Endothelial cell (in vitro differentiated cells): Measurements from ENCODE around the gene TRIM41. TPM values are rescaled to one million over a fixed set of nuclear protein-coding genes. Genes with fewer than 3 reads are reported as not detected.

Experiments
- DNase-seq: peaks from one replicate; pipeline ENCODE4 v3.0.0; 2021; ENCODE audit warnings: low spot score
- H3K27ac Mint-ChIP-seq: one replicate; pipeline ENCODE4 v1.8.0; 2021; ENCODE audit warnings: mixed read lengths, inconsistent platforms; ENCODE audit not compliant: unreplicated experiment
- H3K27me3 Mint-ChIP-seq: one replicate; pipeline ENCODE4 v1.8.0; 2021; ENCODE audit warnings: mild to moderate bottlenecking, moderate library complexity, mixed read lengths, inconsistent platforms; ENCODE audit not compliant: unreplicated experiment
- H3K36me3 Mint-ChIP-seq: one replicate; pipeline ENCODE4 v1.8.0; 2021; ENCODE audit warnings: mild to moderate bottlenecking, low read depth, mixed read lengths, inconsistent platforms; ENCODE audit not compliant: unreplicated experiment
- H3K4me1 Mint-ChIP-seq: one replicate; pipeline ENCODE4 v1.8.0; 2021; ENCODE audit warnings: mild to moderate bottlenecking, mixed read lengths, inconsistent platforms; ENCODE audit not compliant: unreplicated experiment
- H3K4me3 Mint-ChIP-seq: one replicate; pipeline ENCODE4 v1.8.0; 2021; ENCODE audit warnings: mild to moderate bottlenecking, mixed read lengths, inconsistent platforms; ENCODE audit not compliant: unreplicated experiment
- H3K9me3 Mint-ChIP-seq: one replicate; pipeline ENCODE4 v1.8.0; 2021; ENCODE audit warnings: mixed read lengths, inconsistent platforms; ENCODE audit not compliant: unreplicated experiment
- total RNA-seq: library from RNA; stranded (reverse); fragmentation: NEBNext Ultra II Directional; extraction: Animal tissue kit (Norgen Biotek cat#: 25700); gene quantifications from one replicate; pipeline ENCODE4 v1.2.1, GENCODE V29; 2021; ENCODE audit not compliant: unreplicated experiment
- TF ChIP-seq, protein P1 (sequence below): fragments of 200-600 bp; sonication (generic); IDR thresholded peaks from one replicate; pipeline ENCODE4 v1.5.0; 2021; ENCODE audit warnings: antibody characterized with exemption; ENCODE audit not compliant: unreplicated experiment

TRIM41 gene
- total RNA-seq, 1 donor from 2014 or later = 21.8 TPM

DNA sequence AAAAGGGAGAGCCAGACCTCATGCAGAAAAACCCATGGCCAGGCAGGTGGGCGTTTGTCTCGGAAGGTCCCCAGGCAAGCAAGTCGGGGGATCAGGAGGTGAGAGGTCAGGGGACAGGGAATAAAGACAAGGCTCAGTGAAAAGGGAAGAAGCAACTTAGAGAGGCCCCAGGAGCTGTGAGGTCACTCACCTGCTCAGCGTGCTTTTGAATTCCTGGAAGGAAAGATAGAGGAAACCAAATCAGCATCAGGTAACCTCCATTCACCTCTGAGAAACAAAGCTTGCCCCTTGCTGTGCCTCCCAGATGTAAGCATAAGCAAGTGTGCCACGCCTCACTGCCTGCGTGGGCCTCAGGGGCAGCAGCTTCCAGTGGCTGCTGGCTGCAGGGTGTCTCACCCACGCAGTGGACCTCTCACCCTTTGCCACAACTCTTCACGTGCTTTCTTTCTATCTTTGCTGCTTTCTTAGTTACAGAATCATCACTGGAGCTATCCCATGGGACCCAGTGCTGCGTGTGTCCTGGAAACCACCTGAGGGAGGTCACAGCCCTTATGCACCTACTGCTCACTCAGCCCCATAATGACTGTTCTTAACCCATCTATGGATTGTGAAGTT, 24.1 kb upstream of the TRIM41 start:
- H3K4me3 Mint-ChIP-seq = no peak overlapping the region
- DNase-seq = no peak
- TF ChIP-seq, protein P1, sequence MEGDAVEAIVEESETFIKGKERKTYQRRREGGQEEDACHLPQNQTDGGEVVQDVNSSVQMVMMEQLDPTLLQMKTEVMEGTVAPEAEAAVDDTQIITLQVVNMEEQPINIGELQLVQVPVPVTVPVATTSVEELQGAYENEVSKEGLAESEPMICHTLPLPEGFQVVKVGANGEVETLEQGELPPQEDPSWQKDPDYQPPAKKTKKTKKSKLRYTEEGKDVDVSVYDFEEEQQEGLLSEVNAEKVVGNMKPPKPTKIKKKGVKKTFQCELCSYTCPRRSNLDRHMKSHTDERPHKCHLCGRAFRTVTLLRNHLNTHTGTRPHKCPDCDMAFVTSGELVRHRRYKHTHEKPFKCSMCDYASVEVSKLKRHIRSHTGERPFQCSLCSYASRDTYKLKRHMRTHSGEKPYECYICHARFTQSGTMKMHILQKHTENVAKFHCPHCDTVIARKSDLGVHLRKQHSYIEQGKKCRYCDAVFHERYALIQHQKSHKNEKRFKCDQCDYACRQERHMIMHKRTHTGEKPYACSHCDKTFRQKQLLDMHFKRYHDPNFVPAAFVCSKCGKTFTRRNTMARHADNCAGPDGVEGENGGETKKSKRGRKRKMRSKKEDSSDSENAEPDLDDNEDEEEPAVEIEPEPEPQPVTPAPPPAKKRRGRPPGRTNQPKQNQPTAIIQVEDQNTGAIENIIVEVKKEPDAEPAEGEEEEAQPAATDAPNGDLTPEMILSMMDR = no peak
- H3K27me3 Mint-ChIP-seq = peaks cover 22% of the 10 kb centered on the region
- H3K36me3 Mint-ChIP-seq = peaks cover 3% of the 10 kb centered on the region
- H3K4me1 Mint-ChIP-seq = peaks cover 9% of the 10 kb centered on the region
- no peak overlapping the region for H3K27ac Mint-ChIP-seq
- no peaks in the 10 kb centered on the region for H3K9me3 Mint-ChIP-seq

DNA sequence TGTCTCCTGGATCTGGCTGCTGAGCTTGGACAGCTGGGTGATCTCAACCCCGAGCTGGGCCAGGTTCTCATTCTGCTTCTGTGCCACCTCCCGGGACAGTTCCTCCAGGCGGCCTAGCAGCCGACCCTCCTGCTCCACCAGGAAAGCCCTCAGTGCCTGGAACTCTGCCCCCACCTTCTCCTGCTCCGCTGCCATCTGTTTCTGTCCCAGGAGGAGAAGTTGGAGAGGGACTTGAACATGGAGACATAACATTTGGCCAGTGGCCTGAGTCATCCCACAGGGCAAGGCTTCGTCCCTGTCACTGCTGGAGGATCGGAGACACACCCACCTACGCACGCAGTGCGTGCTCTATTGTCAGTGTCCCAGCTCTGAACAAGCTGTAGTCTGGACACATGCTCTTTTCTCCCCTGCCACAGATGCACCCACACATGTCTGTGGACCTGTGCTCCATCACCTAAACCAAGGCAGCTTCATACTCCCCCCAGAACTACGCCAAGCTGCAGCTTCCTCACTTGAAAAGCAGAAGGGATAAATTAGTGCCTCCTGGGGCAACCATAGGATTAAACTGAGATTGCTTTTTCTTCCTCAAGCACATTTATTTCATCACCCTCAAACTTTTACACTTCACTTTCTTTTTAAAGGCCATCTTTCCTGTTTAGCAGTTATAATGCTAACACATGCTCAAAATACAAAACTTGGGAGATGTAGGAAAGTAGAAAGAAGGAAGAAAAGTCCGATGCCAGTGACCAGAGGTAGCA, 23.0 kb upstream of the TRIM41 start:
- Mint-ChIP-seq H3K27me3 (peaks cover 21% of the 10 kb centered on the region), H3K36me3 (peaks cover 3% of the 10 kb centered on the region), H3K4me3 (no peak overlapping the region), H3K9me3 (no peaks in the 10 kb centered on the region), H3K4me1 (peaks cover 9% of the 10 kb centered on the region), H3K27ac (no peak overlapping the region)
- no peak for DNase-seq
- TF ChIP-seq, protein P1 = no peak

DNA sequence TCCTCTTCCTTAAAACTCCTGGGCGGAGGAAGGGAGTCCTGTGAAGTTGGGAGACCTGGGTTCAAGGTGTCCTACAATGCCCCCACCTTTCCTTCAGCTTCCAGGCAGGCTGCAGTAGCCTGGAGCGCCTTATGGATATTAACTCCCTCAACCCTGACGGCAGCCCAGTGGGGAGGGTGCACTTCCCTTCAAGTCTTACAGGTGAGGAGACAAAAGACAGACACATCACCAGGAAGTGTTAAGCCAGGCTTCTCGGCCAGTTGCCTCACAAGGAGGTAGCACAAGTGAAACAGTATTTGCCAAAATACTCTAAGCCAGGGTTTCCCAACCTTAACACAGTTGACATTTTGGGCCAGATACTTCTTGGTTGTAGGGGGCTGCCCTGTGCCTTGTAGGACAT, 22.3 kb upstream of the TRIM41 start:
- Mint-ChIP-seq H3K4me1 (peaks cover 13% of the 10 kb centered on the region), H3K4me3 (no peak overlapping the region), H3K27me3 (peaks cover 25% of the 10 kb centered on the region), H3K36me3 (peaks cover 5% of the 10 kb centered on the region), H3K9me3 (no peaks in the 10 kb centered on the region), H3K27ac (no peak overlapping the region)
- DNase-seq = no peak
- TF ChIP-seq, protein P1 = no peak

DNA sequence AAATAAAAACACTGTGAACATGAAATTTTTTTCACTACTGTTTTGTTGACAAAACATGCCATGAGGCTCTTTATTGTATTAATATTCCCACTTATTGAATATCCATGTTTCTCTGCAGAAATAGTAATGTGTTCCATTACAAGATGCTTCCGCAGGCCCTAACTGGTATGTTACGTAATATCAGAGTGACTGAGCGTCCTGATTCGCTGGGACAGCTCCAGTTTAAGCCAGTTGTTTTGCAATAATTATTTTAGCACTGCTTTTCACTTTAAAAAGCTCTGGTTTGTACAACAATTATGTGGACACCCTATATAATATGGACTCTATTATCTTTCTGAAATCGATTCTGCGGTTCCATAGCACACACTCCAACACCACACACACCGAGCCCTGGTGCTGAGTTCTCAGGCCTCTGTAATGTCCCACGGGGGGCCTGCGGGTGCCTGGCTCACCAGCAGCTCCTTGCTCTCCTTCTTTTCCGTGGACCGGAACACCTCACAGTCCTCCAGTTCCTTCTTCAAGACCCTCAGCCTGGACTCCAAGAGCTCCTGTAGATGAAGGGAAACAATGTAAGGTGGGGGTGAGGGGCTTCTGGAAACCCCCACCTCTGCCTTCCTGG, 19.9 kb upstream of the TRIM41 start:
- H3K4me1 Mint-ChIP-seq = peaks cover 27% of the 10 kb centered on the region
- H3K27ac Mint-ChIP-seq = no peak overlapping the region
- H3K9me3 Mint-ChIP-seq = no peaks in the 10 kb centered on the region
- DNase-seq = no peak
- H3K4me3 Mint-ChIP-seq = no peak overlapping the region
- H3K36me3 Mint-ChIP-seq = peaks cover 21% of the 10 kb centered on the region
- TF ChIP-seq, protein P1 = no peak
- H3K27me3 Mint-ChIP-seq = peaks cover 44% of the 10 kb centered on the region

DNA sequence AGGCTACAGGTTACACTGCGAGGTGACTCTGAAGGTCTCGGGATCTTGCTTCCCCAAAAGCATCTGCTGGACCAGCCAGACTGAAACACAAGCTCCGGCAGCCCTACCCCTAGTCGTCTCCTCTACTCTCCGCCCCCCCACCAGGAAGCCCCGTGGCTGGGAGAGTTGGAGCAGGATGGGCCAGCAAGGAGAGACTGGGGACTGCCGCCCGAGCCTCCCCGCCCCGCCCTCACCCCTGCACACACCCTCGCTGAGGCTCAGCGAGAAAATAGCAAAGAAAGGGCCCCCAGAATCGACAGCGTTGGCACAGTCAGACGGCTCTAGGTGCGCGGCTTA, 19.3 kb upstream of the TRIM41 start:
- no peaks in the 10 kb centered on the region for H3K9me3 Mint-ChIP-seq
- no peak for DNase-seq
- H3K4me3 Mint-ChIP-seq = no peak overlapping the region
- peaks cover 42% of the 10 kb centered on the region for H3K27me3 Mint-ChIP-seq
- H3K36me3 Mint-ChIP-seq = peaks cover 21% of the 10 kb centered on the region
- TF ChIP-seq, protein P1 = no peak
- peaks cover 24% of the 10 kb centered on the region for H3K4me1 Mint-ChIP-seq
- no peak overlapping the region for H3K27ac Mint-ChIP-seq
